ENCODE data around the gene GTF3C1.

DNA sequence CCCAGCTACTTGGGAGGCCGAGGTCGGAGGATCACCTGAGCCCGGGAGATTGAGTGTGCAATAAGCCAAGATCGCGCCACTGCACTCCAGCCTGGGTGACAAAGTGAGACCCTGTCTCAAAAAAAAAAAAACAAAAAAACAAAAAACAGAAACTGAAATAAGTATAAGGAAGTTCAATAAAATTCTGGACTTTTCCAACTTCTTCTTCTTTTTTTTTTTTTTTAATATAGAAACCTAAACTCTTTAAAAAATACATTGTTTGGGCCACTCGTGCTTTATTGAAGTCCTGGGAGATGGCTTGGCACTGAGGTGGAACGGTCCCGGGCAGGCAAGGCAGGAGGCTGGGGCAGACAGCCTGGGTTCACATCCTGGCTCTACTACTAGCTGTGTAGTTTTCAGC lies 37.0 kb upstream of the GTF3C1 start:
- TF ChIP-seq CTCF (IDR thresholded peaks at IDR 0.05; ENCODE audit: low read depth, low read length): no peak
- TF ChIP-seq POLR2A (IDR thresholded peaks at IDR 0.05; ENCODE audit: extremely low read depth, insufficient read length): no peak

All from NB4 (cell line).